ENCODE measurements around the gene MYRIP. TPM values are rescaled to one million over a fixed set of nuclear protein-coding genes. Genes with fewer than 3 reads are reported as not detected.

The MYRIP gene
- total RNA-seq, 2 donors from 2014 or later: 4.2 to 7.1 TPM

DNA sequence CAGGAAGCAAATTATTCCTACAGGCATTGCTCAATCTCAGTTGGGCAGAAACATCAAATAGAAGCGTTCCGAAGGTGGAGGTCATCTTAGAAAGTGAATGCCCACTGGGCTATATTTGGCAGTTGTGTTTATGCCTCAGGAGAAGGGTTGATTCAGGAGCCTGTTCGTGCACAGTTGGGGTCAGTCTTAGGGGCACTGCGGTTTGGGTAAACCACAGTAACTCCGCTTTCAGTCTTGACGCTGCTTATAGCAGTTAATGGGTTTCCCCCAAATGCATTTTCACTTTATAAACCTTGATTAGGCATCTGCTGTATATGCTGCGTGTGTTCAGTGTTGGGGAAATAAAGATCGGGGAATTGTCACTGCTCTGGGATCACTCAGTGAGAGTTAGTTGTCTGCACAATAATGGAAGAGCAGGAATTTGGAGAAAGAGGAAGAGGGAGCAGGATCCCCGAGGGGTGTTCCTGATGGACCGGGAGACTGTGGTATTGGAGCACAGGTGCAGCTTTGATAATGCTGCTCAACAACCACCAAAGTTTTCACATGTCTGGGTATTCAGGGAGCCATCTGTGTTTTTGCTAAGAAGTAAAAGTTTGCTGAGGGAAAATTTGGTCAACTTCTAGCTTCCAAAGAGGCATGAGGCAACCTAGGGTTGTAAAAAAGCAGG, 375.8 kb downstream of the MYRIP start:
- TF ChIP-seq, protein P1, sequence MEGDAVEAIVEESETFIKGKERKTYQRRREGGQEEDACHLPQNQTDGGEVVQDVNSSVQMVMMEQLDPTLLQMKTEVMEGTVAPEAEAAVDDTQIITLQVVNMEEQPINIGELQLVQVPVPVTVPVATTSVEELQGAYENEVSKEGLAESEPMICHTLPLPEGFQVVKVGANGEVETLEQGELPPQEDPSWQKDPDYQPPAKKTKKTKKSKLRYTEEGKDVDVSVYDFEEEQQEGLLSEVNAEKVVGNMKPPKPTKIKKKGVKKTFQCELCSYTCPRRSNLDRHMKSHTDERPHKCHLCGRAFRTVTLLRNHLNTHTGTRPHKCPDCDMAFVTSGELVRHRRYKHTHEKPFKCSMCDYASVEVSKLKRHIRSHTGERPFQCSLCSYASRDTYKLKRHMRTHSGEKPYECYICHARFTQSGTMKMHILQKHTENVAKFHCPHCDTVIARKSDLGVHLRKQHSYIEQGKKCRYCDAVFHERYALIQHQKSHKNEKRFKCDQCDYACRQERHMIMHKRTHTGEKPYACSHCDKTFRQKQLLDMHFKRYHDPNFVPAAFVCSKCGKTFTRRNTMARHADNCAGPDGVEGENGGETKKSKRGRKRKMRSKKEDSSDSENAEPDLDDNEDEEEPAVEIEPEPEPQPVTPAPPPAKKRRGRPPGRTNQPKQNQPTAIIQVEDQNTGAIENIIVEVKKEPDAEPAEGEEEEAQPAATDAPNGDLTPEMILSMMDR (IDR thresholded peaks at IDR 0.05): no peak
- DNase-seq (ENCODE audit: low spot score): no peak
- H3K36me3 ChIP-seq: no peaks in the 10 kb centered on the region
- H3K4me1 ChIP-seq: peaks cover 0 to 26% of the 10 kb centered on the region in 2 donors
- H3K4me3 ChIP-seq: no peak overlapping the region
- no peak overlapping the region for H3K27ac ChIP-seq
- no peaks in the 10 kb centered on the region for H3K27me3 ChIP-seq
- no peaks in the 10 kb centered on the region for H3K9me3 ChIP-seq

DNA sequence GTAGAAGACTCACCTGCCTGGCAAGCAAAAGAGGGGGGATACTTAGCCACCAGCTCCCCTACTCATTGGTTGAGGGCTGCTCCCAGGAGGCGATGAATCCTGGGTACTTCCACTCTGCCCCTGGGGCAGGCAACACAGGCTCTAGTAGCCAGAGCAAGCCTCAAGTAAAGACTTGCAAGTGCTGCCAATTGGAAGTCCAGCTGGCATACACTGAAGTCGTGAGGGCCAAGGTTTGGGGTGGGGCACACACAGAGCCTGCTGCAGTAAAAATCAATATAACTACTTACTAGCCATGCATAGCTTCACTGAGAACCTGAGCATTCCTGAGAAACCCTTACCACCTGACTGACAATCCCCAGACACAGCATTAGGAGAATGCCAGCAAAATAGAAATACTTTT, 377.1 kb downstream of the MYRIP start:
- no peaks in the 10 kb centered on the region for H3K27me3 ChIP-seq

DNA sequence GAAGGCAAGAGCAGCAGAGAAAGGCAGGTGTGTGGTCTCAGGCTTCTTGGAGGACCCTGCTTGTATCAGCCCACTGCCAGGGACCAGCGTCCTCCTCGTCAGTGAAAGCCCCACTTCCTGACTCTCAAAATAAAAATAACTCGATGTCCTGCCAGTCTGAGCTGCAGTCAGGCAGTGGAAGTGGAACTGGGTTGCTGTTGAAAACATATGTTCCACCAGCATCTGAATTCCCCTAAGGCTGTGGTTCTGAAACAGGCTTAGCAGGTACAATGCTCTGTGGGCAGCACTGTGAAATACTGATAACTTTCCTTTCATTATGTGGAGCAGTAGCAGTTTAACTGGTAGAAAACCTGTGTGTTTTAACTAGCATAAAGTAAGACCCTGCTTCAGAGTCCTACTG, 378.5 kb downstream of the MYRIP start:
- no peaks in the 10 kb centered on the region for H3K27me3 ChIP-seq
- TF ChIP-seq, protein P1 (IDR thresholded peaks at IDR 0.05): no peak
- H3K4me1 ChIP-seq: peaks cover 0 to 26% of the 10 kb centered on the region in 2 donors
- DNase-seq (ENCODE audit: low spot score): no peak
- no peaks in the 10 kb centered on the region for H3K36me3 ChIP-seq
- H3K4me3 ChIP-seq: no peak overlapping the region
- H3K27ac ChIP-seq: peak overlapping the region in 1 of 2 donors; percentile 12
- no peaks in the 10 kb centered on the region for H3K9me3 ChIP-seq

More for the DNA sequence above, 377.1 kb downstream of the MYRIP start:
- H3K36me3 ChIP-seq: no peaks in the 10 kb centered on the region
- no peak for DNase-seq (ENCODE audit: low spot score)
- H3K9me3 ChIP-seq: no peaks in the 10 kb centered on the region
- TF ChIP-seq, protein P1 (IDR thresholded peaks at IDR 0.05): no peak
- H3K4me1 ChIP-seq: peaks cover 0 to 26% of the 10 kb centered on the region in 2 donors
- H3K4me3 ChIP-seq: no peak overlapping the region
- H3K27ac ChIP-seq: no peak overlapping the region

DNA sequence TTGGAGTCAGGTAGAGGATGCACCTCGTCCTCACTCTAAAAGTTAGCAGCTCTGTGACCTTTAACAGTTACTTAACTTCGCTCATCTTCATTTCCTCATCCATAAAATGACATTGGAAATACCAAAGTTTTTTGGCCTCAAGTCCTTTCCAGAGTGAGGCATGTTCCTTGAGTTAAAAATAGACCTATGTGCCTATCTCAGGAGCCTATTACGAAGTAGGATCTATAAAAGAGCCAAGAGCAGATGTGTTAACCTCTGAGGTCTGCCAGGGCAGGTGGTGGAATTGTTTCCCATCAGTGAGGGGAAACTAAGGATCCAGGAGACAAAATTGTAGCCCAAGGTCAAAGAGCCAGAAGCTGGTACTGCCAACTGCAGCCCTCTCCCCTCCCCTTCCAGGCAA, 379.7 kb downstream of the MYRIP start:
- Histone ChIP-seq H3K36me3 (no peaks in the 10 kb centered on the region), H3K27ac (no peak overlapping the region), H3K27me3 (no peaks in the 10 kb centered on the region), H3K9me3 (no peaks in the 10 kb centered on the region), H3K4me1 (peaks cover 0 to 26% of the 10 kb centered on the region in 2 donors), H3K4me3 (no peak overlapping the region)
- TF ChIP-seq, protein P1 (IDR thresholded peaks at IDR 0.05): no peak
- no peak for DNase-seq (ENCODE audit: low spot score)

DNA sequence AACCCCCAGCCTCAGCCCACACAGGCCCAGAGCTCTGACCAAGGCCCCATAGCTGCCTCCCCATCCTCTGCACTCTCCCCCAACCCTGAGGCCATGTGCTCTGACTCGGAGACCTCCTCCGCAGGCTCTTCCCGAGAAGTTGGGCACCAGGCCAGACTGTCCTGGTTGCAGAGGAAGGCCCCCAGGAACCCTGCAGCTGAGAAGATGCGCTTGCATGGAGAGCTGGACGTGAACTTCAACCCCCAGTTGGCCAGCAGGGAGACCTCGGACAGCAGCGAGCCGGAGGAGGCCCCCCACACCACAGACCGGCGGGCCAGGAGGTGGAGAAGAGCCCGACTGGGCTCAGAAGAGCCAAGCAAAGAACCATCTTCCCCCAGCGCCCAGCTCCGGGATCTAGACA, 380.6 kb downstream of the MYRIP start:
- H3K27ac ChIP-seq: no peak overlapping the region
- TF ChIP-seq, protein P1 (IDR thresholded peaks at IDR 0.05): no peak
- no peaks in the 10 kb centered on the region for H3K36me3 ChIP-seq
- DNase-seq (ENCODE audit: low spot score): no peak
- H3K4me1 ChIP-seq: peaks cover 0 to 26% of the 10 kb centered on the region in 2 donors
- H3K9me3 ChIP-seq: no peaks in the 10 kb centered on the region
- H3K27me3 ChIP-seq: no peaks in the 10 kb centered on the region
- no peak overlapping the region for H3K4me3 ChIP-seq

DNA sequence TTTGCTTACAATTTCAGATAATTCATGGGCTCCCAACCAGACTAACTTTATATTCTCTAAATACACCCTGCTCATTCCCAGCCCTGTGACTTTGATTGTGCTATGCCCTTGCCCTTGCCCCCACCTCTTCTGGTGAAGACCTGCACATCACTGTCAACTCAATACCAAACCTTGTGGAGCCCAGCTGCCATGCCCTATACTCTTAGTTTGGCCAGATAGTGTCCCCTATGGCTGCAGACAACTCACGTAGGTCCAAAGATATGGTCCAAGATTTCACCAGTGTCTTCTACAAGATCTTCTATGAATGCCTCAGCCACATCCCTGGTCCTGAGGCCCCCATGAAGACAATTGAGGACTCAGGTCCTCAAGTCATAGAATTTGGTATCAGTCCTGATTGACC, 381.8 kb downstream of the MYRIP start:
- H3K36me3 ChIP-seq: no peaks in the 10 kb centered on the region
- no peaks in the 10 kb centered on the region for H3K9me3 ChIP-seq
- H3K4me3 ChIP-seq: no peak overlapping the region
- no peaks in the 10 kb centered on the region for H3K27me3 ChIP-seq
- TF ChIP-seq, protein P1 (IDR thresholded peaks at IDR 0.05): no peak
- DNase-seq (ENCODE audit: low spot score): no peak
- H3K4me1 ChIP-seq: peaks cover 0 to 26% of the 10 kb centered on the region in 2 donors
- no peak overlapping the region for H3K27ac ChIP-seq

Measured in right atrium auricular region (tissue), 2 donors.